Mesothelial cell of epicardium (in vitro differentiated cells): ENCODE data around the gene USP3. TPM values are rescaled to one million over a fixed set of nuclear protein-coding genes. Genes with fewer than 3 reads are reported as not detected.

Experiments
- DNase-seq, 2 experiments: peaks; one replicate each; pipeline ENCODE4 v3.0.0; 2021; ENCODE audit warnings: low spot score in 2 of 2; ENCODE audit not compliant: unreplicated experiment in 2 of 2
- H3K27ac Mint-ChIP-seq: 2 replicates; pipeline ENCODE4 v1.8.0; 2021; ENCODE audit warnings: mixed read lengths
- H3K27me3 Mint-ChIP-seq: 2 replicates; pipeline ENCODE4 v1.8.0; 2021; ENCODE audit warnings: low read depth, mixed read lengths
- H3K36me3 Mint-ChIP-seq: 2 replicates; pipeline ENCODE4 v1.8.0; 2021; ENCODE audit warnings: mixed read lengths
- H3K4me1 Mint-ChIP-seq: 2 replicates; pipeline ENCODE4 v1.8.0; 2021; ENCODE audit warnings: mixed read lengths
- H3K4me3 Mint-ChIP-seq: 2 replicates; pipeline ENCODE4 v1.8.0; 2021; ENCODE audit warnings: mild to moderate bottlenecking, moderate library complexity, mixed read lengths
- H3K9me3 Mint-ChIP-seq: 2 replicates; pipeline ENCODE4 v1.8.0; 2021; ENCODE audit warnings: mixed read lengths
- CTCF ChIP-seq: fragments of 200-600 bp; sonication (generic); IDR thresholded peaks from one replicate; pipeline ENCODE4 v1.5.0; 2021; ENCODE audit warnings: antibody characterized with exemption; ENCODE audit not compliant: unreplicated experiment
- total RNA-seq: library from RNA; stranded (reverse); gene quantifications from 3 replicates; pipeline ENCODE4 v1.2.1, GENCODE V29; 2021

The USP3 gene
- total RNA-seq, 1 donor from 2014 or later: 72.7 TPM

GRCh38 chr15:63460210-63461155 lies 43.9 kb upstream of the USP3 start:
- Mint-ChIP-seq H3K27me3 (peaks cover 21% of the 10 kb centered on the region), H3K9me3 (peaks cover 7% of the 10 kb centered on the region), H3K27ac (no peak overlapping the region), H3K36me3 (peaks cover 2% of the 10 kb centered on the region), H3K4me1 (peaks cover 12% of the 10 kb centered on the region), H3K4me3 (no peak overlapping the region)
- DNase-seq: no peak
- no peak for TF ChIP-seq CTCF

- H3K36me3 Mint-ChIP-seq: peaks cover 2% of the 10 kb centered on the region
- no peak for TF ChIP-seq CTCF
- H3K9me3 Mint-ChIP-seq: peaks cover 7% of the 10 kb centered on the region
- peaks cover 23% of the 10 kb centered on the region for H3K27me3 Mint-ChIP-seq
- no peak overlapping the region for H3K4me3 Mint-ChIP-seq
- no peak overlapping the region for H3K27ac Mint-ChIP-seq
- no peak for DNase-seq
- H3K4me1 Mint-ChIP-seq: peaks cover 14% of the 10 kb centered on the region
Measured at GRCh38 chr15:63461230-63461985, 43.0 kb upstream of the USP3 start.

GRCh38 chr15:63462088-63462487 lies 42.3 kb upstream of the USP3 start:
- DNase-seq: no peak

GRCh38 chr15:63463036-63463435 lies 41.4 kb upstream of the USP3 start:
- no peak for TF ChIP-seq CTCF
- H3K4me1 Mint-ChIP-seq: peaks cover 16% of the 10 kb centered on the region
- peaks cover 2% of the 10 kb centered on the region for H3K36me3 Mint-ChIP-seq
- no peak overlapping the region for H3K4me3 Mint-ChIP-seq
- peaks cover 6% of the 10 kb centered on the region for H3K9me3 Mint-ChIP-seq
- no peak for DNase-seq
- H3K27ac Mint-ChIP-seq: no peak overlapping the region
- H3K27me3 Mint-ChIP-seq: peaks cover 34% of the 10 kb centered on the region

More at GRCh38 chr15:63462088-63462487, 42.3 kb upstream of the USP3 start:
- Mint-ChIP-seq H3K27ac (no peak overlapping the region), H3K36me3 (peaks cover 2% of the 10 kb centered on the region), H3K4me1 (peaks cover 16% of the 10 kb centered on the region), H3K4me3 (no peak overlapping the region), H3K9me3 (peaks cover 7% of the 10 kb centered on the region), H3K27me3 (peaks cover 27% of the 10 kb centered on the region)
- no peak for TF ChIP-seq CTCF

- H3K27me3 Mint-ChIP-seq: peaks cover 40% of the 10 kb centered on the region
- H3K4me1 Mint-ChIP-seq: peaks cover 16% of the 10 kb centered on the region
- H3K36me3 Mint-ChIP-seq: no peaks in the 10 kb centered on the region
- no peak overlapping the region for H3K4me3 Mint-ChIP-seq
- DNase-seq: no peak
- H3K27ac Mint-ChIP-seq: no peak overlapping the region
- TF ChIP-seq CTCF: no peak
- no peaks in the 10 kb centered on the region for H3K9me3 Mint-ChIP-seq
Measured at GRCh38 chr15:63463793-63464192, 40.6 kb upstream of the USP3 start.
